ENCODE data around the gene LYAR.
A peak's percentile ranks its signal among the peaks of the same experiment; 100 is the strongest.

Gene LYAR

DNA sequence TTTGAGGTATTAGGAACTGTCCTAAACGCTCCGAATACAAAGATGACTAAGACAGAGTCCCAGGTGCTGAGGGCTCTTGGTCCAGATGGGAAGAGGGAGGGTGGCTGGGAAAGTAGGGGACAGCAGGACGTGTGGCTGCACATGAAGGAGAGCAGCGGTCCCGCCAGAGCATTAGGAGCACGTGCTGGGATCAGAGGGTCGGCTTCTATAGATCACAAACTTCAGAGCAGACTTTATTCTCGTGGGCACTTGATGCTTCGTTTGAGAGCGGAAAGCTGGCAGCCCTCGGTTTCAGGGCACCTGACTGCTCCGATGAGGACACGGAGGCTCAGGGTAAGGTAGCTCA, 26.2 kb upstream of the LYAR start:
- no peak for DNase-seq (ENCODE audit: low read depth, low spot score)

DNA sequence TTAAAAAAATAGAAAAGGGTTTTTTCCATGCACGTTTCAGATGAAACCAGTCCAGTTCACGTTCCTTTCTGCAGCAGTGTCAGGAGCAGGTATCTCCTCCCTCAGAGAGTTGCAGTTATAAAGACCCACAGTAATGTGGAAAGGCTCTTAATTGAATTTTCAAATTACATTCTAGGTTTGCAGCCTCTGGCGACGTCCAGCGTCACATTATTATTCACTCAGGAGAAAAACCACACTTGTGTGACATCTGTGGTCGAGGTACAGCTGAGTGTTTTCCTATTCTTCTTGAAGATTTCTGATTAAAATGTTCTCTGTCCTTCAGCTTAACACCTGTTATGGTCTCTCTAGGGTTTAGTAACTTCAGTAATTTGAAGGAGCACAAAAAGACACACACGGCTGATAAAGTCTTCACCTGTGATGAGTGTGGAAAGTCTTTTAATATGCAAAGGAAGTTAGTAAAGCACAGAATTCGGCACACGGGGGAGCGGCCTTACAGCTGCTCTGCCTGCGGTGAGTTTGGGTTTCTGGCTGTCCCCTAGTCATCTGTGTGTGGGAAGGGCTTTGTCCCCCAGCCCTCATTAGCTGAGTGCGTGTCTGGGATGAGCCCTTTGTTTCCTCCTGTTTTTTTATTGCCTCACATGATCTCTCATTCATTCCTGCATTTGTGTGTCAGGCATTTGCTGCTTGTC, 25.7 kb upstream of the LYAR start:
- no peak for DNase-seq (ENCODE audit: low read depth, low spot score)

DNA sequence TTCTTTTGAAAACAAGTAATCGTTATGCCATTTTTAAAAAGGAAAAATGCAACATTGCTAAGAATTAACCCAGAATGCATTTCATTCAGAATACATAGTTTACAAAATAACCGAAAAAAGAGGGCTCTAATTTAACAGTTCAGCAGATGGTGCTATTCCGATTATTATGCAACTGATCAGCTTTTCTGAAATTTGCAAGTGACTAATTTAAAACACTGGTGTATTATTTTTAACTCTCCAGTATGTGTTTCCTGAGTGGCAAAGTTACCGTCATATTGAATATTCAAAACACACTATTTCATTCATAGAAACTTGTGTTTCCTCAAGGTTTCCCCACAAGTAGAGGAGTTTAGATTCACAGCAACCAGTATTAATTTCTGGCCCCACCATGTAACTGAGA, 21.2 kb upstream of the LYAR start:
- DNase-seq (ENCODE audit: low read depth, low spot score): no peak

DNA sequence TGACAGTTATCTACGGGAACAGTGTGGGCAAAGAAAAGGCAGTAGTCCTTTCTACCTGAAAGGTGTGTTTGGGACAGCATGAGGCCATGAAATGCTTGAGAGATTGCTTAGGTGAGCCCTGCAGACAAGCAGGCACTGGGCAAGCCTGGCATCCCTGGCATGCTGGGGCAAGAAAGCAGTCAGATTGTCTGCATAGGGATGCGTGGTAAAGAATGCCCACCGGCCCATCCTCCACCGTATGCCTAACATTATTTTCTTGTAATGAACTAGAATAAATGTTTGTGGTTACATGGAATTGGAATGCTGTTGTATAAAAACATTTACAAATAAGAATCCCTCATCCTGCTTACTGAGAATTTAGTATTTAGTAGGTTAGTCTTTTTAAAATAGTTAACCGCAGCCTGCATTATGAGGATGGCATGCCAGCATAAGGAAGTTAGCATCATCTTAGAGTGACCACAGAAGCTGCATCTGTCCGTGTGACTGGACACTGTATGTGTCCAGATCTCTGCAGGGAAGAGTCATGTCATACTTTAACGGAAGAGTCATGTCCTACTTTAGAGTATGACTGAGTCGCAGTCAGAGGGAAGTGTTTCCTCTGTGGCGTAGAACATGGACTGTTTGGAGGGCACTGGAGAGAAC, 19.0 kb upstream of the LYAR start:
- DNase-seq (ENCODE audit: low read depth, low spot score): no peak

DNA sequence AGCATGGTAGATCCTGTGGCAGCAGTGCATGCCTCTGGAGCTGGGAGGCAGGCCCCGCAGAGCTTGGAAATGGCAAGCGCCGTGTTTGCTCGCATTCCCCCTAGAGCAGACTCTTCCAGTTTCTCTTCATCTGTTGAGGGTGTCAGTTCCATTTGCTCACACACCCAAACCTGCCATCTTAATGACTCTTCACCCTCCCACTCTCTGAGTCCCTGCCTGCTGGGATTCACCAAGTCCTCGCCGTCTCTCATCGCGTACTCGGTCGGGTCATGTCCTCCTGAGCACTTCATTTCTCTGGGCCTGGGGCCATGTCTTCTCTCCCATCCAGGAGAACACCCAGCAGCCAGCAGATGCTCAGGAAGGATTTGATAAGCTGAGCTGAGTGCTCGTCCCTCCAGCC, 17.0 kb upstream of the LYAR start:
- DNase-seq (ENCODE audit: low read depth, low spot score): no peak

DNA sequence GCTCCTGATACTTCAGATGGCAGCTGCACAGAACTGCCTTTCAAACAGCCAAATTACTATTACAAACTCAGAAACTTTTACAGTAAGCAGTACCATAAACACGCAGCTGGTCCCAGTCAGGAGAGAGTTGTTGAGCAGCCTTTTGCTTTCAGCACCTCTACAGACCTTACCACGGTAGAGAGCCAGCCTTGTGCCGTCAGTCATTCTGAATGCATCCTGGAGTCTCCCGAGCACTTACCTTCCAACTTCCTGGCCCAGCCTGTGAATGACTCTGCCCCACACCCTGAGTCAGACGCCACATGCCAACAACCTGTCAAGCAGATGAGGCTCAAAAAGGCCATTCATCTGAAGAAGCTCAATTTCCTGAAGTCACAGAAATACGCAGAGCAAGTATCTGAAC, 12.5 kb upstream of the LYAR start:
- no peak for DNase-seq (ENCODE audit: low read depth, low spot score)

DNA sequence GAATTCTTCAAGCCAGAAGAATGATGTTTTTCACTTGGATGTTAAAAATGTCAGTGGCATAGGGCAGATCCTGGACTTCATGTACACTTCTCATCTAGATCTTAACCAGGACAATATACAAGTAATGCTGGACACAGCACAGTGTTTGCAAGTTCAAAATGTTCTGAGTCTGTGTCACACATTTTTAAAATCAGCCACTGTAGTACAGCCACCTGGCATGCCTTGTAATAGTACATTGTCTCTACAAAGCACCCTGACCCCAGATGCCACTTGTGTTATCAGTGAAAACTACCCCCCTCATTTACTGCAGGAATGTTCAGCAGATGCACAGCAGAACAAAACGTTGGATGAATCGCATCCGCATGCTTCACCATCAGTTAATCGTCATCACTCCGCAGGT, 12.0 kb upstream of the LYAR start:
- DNase-seq (ENCODE audit: low read depth, low spot score): no peak

DNA sequence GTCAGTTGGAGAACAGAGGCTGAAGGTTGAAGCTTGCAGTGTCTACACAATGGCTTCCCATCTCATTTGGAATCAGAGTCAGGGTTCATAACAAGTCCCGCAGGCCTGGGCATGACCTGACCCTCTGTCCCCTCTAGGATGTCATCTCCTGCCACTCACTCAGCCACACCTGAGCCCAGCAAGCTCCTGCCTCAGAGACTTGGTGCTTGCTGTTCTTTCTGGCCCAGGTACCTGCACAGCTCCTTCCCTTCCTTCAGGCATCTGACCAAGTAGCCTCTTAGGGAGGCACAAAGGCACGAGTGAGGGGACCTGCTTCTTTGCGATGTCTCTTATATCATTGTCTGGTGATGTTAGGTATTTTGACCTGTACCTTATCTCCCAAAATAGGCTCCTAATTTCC, 9.1 kb upstream of the LYAR start:
- no peak for DNase-seq (ENCODE audit: low read depth, low spot score)

DNA sequence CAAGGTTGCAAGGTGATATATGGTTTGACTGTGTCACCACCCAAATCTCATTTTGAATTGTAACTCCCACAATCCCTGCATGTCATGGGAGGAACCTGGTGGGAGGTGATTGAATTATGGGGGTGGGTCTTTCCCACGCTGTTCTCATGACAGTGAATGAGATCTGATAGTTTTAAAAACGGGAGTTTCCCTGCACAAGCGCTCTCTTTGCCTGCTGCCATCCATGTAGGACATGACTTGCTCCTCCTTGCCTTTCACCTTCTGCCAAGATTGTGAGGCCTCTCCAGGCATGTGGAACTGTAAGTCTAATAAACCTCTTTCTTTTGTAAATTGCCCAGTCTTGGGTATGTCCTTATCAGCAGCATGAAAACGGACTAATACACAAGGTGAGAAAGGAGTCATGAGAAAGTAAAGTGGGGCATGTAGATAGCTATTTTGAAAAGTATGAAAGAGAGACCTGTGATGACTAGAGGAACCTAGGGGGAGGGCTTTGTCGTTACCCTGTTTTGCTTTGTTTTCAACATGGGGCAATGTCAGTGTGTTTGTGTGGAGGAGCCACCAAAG, 6.4 kb upstream of the LYAR start:
- DNase-seq (ENCODE audit: low read depth, low spot score): no peak

DNA sequence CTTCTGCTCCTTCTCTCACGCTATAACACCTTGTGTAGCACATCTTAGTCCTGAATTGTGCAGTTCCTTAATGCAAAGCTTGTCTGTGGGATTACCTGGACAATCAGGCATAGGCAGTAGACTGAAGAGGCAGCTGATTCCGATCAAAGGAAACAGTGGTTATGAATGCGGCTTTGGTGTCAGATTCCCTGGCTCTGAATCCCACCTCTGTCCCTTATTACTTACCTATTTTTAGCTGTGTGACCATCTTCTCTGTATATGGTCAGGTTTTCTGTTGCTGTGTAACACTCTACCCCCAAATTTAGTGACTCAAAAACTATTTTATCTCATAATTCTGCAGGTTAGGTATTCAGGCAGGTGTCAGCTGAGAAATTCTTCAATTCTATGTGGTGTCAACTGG, 3.3 kb upstream of the LYAR start:
- no peak for DNase-seq (ENCODE audit: low read depth, low spot score)

DNA sequence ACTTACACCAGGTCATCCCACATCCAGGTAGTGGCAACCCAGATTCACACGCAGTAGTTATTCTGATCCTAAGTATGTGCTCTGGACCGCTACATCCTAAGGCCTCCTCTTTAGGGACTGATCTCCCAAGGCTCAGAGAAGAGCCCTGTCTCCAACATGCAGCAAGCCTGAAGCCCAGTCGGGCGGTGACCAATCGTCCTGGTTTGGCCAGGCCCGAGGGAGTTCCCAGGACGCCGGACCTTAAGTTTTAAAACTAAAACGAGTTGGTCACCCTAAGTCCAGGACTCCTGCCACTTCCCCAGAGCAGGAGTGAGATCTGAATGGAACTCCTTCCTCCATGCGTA, 385 bp downstream of the LYAR start:
- DNase-seq (ENCODE audit: low read depth, low spot score): no peak

DNA sequence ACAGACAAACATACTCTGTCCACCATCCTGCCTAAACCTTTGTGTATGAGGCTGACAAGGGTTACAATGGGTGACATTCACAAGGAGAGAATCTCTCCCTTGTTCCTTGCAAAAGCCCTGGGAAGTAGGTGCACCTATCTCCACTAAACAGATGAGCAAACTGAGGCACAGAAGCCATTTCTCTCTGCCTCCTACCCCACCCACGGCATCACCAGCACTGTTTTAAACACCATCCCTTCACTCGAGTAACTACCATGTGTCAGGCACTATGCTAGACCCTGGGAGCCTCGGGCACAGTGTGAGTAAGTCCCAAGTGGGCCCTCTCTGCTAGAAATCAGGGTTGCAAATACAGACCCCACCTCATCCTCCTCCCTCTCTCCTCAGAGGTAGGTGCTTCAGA, 899 bp downstream of the LYAR start:
- DNase-seq (ENCODE audit: low read depth, low spot score): no peak

DNA sequence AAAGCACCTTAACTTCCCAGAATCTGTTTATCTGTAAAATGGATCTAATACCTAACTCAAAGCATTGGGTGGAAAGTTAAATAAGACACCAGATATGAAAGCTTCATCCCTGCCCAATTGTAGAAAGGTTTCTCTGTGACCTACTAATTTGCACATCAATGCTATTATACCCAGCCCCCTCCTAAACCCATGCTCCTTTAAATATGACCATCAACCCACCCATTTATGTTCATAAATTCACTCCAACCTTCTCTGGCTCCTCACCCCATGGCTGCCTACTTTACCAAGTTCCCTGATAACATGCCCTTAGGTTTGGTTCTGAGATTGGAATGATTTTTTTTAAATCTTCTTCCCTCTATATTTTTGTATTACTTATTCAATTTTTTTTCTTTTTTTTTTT, 1.9 kb downstream of the LYAR start:
- no peak for DNase-seq (ENCODE audit: low read depth, low spot score)

DNA sequence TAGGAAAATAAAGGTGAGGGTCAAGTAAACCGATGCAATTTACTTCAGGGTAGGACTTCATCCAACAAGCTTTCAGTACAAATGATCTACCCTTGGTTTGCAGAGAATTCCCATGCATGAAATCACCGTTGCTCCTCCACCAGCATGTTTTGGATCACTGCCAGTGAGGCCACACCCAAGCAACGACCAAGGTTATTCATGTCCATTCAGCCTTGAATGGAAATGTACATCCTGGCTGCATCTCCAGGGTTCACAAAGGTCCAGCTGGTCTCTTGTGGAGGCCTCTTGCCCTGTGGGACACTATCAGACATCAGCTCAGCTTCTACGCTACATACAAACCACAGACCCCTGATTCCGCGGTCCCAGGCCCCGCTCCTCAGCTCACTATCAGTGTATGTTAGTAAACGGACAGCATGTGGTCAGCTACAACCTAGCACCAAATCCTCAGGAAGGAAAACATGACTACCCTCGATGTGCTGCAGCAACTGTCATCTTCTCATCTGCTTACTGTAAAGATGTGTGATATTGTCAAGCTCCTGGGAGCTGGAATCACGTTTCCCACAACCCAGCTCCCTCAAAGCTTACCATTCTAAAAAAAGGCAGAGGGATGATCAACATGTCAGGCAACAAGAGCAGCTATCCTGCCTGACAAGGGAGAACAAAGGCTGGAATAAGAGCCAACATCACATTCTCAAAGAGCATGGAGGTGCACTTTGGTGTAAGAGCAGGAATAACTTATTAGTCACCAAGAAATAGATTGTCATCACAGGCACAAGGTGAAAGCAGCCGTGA, 4.9 kb downstream of the LYAR start:
- no peak for DNase-seq (ENCODE audit: low read depth, low spot score)

DNA sequence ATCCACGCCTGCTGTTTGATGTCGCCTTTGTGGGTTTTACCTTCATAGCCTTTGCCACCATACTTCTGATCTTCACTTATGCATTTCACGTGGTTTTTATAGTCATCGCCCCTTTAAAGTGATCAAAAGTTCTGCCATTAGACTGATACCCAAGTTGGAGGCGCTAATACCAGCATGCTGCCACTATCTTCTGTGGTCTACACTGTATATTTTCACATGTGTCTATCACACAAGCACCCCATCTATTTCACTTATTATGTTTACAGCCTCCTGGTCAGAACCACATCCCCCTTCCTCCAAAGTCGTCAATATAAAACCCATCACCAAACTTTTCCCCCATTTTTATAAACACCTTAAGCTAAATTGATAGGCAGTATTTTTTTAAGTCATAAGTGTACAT, 8.2 kb downstream of the LYAR start:
- no peak for DNase-seq (ENCODE audit: low read depth, low spot score)

DNA sequence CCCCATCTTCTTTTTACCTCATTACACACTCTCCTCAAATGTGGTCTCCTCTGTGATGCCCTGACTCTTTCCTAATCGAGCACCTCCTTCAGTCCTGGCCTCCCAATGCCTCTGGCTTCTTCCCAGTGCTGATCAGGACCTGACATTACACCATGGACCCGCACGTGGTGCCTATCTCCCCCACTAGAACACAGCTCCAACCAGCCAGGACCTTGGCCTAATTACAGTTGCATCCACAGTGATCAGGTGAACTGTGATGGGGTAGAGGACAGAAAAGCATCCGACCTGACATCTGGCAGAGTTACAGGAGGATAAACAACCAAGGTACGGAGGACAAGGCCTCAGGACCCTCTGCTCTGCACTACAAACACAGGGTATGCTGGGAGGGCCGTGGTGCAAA, 12.4 kb downstream of the LYAR start:
- no peak for DNase-seq (ENCODE audit: low read depth, low spot score)

DNA sequence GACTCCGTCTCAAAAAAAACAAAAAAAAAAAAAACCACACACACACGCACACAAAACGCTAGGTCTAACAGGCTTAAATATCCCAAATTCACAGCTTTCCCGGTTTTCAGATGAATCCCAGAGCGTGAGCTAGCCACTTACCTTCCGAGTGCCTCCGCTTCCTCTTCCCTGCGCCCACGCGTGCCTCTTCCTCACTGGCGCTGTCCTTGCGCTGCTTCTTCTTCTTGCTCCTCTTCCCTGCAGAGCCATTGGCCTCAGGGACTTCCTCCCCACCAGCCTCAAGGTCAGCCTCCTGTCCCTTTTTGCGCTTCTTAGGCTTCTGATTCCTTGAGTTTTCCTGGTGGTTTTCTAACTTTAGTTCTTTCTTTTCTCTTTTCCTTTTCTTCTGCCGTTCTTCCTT, 15.7 kb downstream of the LYAR start:
- no peak for DNase-seq (ENCODE audit: low read depth, low spot score)

DNA sequence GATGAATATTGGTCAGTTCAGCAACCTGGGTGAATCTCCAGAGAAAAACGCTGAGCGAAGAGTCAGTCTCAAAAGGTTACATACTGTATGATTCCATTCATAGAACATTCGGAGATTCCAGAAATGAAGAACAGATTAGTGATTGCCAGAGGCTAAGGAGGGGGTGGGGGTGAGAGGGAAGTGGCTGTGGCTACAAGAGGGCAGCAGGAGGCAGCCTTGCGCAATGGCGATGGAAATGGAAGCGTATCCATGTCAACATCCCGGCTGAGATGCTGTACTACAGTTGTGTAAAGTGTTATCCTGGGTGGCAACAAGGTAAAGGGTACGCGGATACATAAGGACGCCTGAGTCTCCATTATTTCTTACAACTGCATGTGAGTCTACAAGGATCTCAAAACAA, 18.0 kb downstream of the LYAR start:
- peak; percentile 17 for DNase-seq (ENCODE audit: low read depth, low spot score)

DNA sequence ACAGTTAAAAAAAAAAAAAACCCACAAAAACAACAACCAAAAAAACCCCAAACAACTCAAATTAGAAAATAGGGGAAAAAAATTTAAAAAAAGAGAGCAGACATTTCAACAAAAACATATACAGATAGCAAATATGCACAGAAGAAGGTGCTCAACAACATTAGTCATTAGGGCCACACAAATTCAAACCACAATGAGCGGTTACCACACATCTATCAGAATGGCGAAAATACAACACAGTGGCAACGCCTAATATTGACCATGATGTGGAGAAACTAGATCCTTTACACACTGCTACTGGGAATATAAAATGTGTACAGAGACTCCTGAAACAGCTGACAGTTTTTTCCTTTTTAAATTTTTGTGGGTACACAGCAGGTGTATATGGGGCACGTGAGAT, 19.4 kb downstream of the LYAR start:
- no peak for DNase-seq (ENCODE audit: low read depth, low spot score)

DNA sequence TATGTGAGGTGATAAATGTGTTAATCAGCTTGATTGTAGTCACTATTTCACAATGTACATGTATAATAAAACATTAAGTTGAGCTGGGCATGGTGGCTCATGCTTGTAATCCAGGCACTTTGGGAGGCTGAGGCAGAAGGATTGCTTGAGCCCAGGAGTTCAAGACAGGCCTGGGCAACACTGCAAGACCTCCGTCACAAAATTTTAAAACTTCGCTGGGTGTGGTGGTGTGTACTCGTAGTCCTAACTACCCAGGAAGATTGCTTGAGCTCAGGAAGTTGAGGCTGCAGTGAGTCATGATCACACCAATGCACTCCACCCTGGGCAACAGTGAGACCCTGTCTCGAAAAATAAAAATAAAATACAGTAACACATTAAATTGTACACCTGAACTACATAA, 20.1 kb downstream of the LYAR start:
- DNase-seq (ENCODE audit: low read depth, low spot score): no peak

DNA sequence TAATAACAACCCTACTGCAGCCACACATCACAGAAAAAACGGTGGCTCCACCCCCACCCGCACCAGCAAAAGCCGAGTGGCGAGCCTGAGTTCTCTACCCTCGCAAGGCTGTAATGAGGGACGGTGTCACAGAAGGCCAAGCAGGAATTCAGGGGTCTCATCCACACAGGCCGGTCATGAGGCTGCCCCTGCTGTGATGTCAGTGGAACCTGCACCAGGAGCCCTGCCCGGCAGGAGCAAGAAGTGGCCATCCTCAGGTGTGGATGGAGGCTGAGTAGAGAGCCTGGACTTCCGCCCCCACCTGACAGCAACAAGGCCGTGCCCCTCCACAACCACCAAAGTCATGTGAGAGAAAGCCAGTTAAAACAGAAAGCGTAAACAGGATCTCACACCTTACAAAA, 20.6 kb downstream of the LYAR start:
- no peak for DNase-seq (ENCODE audit: low read depth, low spot score)

DNA sequence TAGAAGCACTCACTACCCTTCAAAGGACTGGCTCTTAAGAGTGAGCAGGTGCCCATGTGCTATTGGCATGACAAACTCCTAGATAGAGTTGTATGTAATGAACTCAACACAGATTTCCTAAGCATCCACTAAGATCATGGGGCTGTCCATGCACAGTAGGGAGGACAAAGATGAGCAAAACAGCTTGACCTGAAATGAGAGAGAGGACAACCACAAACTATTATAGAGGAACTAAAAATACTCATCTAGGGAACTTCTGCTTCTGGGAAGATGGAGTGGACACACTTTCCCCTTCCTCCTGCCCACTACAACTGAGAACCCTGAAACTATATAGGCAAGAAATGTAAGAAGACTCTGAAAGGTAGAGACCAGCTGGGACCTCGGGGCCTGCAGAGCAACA, 21.2 kb downstream of the LYAR start:
- DNase-seq (ENCODE audit: low read depth, low spot score): no peak

DNA sequence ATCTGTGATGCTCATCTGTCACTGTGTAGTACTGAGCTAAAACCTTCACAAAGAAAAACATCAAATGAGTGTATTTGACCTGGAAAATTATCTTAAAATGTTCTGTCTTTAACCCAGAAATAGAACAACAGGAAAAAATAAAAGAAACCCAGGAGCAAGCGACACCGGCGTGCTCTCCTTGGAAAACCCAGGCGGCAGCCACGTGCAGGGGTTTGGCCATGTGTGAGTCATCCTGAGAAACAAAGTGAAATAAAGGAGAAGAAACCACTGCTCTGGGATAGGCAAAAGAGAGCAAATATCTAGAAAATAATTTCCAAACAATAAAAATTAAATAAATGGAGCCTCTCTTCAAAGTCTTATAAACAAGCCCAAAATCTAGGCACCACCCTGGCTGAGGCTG, 22.0 kb downstream of the LYAR start:
- no peak for DNase-seq (ENCODE audit: low read depth, low spot score)
